Activated T-helper 1 cell treated with Interleukin-2 at 50 U/mL for 16 hours (primary cell): ENCODE data around the gene LBR.

Experiments
- DNase-seq: peaks from one replicate; pipeline ENCODE4 v3.0.0-alpha.2; 2020; ENCODE audit warnings: low read depth

LBR gene

DNA sequence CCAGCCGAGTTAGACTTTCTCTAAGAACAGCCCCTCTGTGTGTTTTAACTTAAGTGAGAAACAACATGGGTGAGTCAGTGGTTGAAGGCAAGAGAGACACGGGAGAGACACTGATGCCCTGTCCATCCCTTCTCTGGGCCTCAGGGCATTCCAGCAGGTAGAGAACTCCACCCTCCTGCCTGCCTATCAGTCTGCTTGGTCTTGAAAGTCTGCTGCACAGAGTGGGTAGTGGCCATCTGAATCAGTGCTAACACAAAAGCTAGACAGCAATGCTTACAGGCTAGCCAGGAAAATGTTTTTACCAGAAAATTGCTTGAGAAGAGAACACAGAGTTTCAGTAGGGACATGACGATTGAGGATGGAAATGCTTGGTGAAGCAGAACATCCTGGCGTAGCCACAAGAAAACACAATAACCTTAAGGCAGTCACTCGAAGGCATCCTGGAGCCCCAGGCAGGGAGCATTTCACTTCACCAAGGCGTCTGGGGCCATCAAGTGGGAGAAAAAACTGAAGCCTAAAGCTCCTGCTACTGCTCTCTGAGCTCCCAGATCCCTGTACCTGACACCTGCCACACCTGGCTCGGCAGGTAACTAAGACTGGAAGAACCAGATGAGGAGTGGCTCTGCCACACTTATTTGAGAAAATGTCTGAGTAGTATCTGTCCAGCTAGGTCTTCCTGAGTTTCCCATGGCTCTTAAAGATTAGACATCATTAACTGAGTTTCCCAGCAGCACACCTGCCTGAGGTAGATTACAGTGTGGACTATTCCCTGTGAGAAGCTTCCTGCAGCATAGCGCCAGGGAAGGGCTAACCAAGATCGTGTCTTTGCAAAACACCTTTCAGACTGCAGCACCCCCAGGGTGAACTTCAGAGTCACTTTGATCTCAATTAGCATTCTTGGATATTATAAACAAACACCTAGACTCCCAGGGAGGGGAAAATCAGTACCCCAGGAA lies 18.1 kb upstream of the LBR start:
- no peak for DNase-seq

DNA sequence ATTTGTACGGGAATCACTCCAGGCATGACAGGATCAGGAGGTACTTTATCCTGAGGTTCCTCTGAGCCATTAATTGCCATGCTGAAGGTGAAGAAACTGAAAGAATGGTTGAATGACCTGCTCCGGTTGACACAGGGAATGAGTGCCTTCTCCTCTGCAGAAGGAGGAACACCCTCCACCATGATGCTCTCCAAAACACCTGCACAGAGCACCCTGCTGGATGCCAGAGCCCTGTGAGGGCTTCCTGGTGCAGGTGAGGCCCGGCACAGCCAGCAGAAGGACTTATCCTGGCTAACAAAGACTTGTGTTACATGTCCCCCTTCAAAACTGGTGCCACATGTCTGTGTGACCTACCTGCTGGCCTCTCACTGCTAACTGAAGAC lies 14.3 kb upstream of the LBR start:
- DNase-seq, result no peak

DNA sequence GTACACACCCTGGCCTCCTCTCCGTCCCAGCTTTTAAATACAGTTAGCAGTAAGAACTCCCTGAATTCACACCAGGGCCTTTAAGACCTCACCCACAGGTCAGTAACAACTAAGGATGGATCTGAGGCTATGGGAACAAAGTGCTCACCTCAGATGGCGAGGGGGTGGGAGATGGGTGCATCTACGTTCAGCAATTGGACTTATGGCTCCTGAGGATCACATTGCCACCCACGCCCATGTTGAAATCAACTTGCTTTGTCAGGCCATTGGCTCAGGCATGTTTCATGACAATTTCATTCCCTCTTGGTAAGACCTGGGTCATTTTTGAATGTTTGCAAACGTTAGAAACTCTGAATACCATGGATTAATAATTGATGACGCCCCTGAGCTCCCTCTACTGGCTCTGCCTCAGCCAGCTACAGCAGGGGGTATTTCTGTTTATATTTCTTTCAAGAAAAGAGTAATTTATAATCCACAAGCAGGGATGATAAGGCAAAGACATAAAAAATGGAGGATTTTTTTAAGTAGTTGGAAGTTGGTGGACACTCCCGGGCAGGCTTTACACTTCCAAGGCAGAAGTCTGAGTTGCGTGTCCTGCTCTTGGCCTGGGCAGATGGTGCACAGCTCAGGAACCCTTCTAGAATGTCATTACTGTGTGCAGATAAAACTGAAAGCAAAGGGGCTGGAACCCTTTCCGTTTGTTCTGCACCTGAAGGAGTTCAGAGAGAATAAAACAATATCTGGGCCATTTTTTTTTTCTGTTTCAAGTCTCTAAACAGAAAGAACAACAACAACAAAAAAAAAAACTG lies 13.7 kb upstream of the LBR start:
- DNase-seq, result no peak

DNA sequence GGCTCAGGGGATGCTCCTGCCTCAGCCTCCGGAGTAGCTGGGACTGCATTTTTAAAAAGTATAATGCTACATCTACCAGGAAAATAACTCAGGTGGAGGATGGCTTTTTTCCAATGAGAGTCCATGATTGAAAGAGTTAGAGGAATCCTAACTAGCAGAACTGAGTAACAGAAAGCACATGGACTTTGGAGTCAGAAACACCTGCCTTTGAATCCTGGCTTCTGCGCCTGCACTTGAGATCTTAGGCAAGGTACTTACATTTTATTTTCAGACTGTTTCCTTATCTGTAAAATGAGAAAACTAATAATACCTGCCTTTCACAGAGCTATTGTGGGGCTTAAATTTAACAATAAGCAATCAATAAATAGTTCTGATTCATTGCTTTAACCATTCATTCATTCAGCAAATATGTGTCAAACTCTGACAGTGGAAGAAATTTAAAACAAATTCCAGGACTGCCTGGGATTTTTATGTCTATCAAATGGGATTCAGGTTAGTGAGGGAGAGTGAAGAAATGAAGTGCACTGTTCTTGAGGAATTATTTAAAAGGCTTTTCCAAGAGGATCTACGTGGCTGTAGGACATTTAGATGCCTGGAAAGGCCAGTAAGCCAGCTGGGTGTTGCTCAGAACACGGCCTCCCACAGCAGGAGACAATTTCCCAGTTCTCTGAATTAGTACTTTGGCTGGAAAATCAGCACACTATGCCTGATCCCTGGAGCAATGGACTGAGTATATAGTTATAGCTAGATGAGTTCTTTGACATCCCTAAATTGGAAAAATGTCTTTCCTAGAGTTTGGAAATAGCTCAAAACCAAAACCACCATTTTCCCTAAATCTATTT lies 12.8 kb upstream of the LBR start:
- no peak for DNase-seq

DNA sequence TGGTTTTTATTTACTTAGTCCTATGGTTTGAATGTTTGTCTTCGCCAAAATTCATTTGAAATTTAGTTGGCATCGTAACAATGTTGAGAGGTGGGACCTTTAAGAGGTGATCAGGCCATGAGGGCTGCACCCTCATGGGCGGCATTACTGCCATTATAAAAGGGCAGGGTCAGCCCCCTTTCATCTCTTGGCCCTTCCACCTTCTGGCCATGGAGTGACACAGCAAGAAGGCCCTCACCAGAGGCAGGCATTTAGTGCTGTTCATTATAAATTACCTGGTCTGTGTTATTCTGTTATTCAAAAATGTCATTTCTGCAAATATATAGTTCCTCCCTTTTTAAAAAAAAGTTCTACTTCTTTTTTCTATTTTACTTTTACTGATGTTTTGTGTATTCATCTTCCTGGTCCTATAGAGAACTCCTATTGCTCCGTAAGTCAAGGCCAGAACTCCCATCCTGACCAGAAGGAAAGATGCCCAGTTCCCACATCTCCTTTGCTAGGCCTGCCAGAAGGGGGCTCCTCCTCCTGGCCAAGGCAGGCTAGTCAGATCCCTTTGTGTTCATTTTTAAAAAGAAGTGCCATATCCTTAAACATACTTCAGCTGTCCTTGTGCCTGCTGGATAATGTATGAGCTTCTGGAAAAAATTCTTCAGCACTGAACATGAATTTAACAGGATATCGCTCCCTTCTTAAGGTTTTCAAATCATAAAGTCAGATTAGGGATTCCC lies 10.0 kb upstream of the LBR start:
- no peak for DNase-seq

DNA sequence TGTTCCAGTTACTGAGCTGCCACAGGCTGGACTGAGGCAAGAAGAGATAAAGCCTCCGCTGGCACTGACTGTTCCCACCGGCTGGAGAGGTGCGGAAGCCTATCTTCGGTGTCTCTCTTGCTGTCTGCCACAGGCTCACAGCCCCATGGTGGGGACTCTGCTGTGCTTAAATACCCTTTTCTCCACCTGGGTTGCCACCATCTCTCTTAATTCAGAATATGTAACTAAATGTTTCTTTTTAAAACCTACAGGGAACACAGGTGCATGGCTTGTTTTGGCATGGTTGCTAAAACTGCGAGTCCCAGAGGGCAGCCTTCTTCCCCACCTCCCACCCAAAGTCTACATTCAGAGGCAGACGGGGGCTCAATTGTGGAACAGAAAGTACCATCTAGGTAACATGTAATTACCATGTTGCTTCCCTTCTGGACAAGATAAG lies 8.1 kb upstream of the LBR start:
- DNase-seq, result no peak

DNA sequence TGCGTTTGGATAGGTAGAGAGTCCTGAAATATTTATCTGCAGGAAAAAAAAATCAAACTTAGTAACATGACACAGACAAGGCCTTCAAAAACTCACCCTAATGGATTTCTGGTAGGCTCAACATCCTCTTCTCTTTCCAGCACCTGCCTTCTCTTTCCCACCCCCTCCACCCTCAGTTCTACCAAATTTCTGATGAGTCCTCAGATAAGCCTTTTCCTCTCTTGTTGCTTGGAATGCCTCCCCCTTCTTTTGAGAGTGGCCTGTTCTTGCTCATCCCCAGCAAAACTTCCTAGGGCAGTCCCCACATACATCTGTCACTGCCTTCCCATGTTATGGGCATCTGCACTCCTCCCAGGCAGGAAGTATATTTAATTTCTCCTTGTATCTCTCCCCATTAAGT lies 7.6 kb upstream of the LBR start:
- DNase-seq, result no peak

DNA sequence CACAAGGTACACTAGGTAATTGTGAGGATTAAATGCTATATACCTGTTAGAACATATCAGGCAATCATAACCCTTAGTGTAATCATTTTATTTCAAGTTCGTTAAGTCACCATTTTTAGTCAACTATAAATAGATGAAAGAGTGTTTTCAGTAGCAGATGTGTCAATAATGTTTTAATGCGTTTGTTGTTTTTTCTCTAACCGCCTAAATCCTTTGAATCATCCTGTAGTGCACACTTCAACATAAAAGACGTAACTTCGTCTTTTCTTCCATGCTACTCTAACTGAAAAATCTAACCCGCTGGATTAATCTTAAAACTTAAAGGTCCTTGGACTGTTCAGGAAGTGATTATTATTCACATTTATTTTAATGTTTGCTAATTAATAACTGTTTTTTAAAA lies 7.2 kb upstream of the LBR start:
- no peak for DNase-seq

DNA sequence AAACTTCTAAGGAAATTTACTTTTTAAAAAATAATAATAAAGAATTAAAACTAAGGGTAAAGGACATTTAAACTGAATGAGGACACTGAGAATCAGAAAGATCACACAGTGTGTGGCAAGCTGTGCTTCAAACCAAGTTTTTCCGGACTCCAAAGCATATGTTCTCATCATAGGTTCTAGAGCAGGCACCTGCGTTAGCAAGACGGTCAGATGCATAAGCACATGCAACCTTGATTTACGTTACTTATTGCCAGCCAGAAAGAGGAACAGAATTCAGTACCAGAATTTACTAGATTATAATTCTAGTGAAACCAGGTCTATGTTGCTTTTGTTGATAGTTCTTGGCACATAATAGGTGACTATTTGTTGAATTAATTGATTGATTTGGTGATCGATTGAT lies 6.2 kb upstream of the LBR start:
- DNase-seq, result no peak

DNA sequence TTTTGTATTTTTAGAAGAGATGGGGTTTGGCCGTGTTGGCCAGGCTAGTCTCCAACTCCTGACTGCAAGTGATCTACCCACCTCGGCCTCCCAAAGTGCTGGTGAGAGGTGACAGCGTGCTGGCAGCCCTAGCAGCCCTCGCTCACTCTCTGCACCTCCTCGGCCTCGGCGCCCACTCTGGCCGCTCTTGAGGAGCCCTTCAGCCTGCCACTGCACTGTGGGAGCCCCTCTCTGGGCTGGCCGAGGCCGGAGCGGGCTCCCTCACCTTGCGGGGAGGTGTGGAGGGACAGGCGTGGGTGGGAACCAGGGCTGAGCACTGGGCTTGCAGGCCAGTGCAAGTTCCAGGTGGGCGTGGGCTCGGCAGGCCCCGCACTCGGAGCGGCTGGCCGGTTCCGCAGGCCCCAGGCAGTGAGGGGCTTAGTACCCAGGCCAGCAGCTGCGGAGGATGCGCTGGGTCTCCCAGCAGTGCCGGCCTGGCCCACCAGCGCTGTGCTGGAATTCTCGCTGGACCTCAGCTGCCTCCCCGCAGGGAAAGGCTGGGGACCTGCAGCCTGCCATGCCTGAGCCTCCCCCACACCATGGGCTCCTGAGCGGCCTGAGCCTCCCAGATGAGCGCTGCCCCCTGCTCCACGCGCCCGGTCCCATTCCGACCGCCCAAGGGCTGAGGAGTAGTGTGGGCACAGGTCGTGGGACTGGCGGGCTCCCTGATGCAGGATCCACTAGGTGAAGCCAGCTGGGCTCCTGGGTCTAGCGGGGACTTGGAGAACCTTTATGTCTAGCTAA lies 3.4 kb upstream of the LBR start:
- no peak for DNase-seq

DNA sequence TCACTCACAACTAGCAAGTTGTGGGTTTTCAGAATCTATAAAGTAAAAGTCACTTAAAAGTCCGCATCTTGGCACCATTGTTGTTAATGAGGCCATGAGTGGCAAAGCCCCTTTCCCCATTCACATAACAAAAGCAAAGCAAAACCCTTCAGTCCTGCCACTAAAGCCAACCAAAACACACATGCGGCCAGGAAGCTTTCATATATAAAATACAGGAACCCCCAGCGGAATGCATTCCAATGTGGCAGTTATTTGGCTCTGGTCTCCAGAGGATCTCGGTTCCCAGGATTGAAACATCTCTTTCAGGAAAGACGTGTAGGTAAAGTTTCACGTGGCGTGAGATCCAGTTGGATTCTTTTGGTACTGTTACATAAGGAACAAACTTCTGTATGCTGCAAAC lies 2.5 kb upstream of the LBR start:
- no peak for DNase-seq

DNA sequence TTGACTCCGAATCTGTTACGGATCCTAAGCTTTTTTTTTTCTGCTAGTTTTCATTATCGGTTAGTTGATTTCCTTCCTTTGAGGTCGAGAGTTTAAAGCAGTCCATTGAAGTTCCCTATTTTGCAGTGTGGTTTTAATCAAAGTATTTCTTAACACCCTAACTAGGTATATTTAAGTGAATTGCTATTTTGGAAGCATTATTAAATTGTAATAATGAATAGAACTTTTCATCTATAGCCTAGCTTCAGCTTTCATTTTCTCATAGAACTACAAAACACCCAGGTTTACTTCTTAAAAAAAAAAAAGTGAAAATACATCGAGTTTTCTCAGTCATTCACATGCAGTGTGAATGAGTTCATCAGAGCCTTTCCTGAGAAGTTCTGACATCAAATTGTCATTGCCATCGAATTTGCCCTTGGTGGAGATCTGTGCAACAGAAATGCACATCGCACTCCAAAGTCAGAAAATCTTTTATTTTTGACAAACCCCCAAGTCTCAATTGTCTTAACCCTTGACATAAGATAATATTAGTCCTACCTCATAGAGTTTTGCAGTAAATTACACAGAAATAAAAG lies 1.1 kb upstream of the LBR start:
- DNase-seq, result no peak

DNA sequence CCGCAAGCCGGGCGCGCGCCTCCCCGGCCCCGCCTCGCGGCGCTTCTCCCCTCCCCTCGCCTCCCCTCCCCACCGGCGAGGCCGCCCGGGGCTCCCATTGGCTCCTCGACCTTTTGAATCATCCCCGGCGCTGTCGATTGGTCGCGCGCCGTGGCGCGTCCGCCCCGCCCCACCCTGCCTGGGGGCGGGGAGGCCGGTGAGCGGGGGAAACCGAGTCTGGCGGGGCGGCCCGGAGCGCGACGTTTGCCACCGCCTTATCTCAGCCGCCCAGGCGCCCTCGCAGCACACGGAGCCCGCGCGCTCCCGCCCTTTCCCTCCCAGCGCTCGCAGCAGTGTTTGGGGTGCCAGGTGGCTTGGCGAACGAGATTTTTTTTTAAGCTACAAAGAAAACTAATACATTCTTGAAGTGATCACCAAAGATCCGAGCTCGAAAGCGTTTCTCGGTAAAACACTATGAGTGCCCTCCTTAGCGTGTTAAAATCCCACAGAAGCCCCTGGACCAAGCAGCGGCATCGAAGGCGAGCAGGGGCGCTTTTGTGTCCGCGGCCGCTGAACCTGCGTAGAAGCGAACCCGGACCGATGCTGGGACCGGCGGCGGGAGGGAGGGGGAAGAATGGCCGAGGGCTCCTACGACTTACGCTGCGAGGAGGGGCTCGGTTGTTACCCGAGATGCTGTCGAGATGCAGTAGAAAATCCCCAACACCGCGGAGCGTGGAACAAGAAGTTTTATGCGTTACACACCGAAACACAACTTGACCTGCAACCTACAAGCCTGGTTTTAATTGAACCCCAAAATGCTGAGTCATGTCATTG lies 436 bp upstream of the LBR start:
- DNase-seq, result peak; percentile 89

DNA sequence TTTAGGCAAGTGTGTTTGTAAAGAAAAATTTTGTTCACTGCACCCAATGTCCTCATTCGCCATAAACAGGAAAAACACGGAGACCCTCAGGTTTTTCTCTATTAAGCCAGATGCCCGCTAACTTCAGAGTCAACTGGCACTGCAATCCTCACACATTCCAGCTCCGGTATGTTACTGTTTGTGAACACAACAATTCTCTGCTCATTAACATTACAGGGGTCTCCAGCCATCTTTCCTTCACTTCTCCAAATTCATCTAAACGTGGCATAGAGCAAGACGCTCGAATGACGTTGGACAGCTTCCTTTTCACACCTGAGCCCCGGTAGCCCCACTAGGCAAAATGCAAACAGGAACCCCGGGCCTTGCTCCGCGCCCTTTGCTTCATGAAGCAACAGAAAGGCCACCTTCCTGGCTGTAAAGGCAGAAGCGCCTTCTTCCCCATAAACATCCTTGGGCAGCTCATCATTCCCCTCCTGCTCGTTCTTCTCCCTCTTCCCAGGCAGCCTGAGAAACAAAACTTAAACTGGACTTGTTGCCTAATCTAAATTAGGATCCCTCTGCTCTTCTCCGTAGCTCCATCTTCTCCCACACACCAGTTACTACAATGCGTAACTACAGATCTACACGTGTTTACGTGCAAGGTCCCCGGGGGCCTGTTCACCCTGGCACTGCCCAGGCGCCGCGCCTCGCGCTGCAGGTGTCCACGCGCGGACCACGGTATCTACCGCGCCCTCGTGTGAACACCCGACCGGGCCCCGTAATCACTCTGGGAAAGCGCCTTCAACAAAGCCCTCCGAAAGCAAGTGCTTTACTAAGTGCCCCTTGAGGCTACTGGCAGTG lies 1.2 kb downstream of the LBR start:
- no peak for DNase-seq

DNA sequence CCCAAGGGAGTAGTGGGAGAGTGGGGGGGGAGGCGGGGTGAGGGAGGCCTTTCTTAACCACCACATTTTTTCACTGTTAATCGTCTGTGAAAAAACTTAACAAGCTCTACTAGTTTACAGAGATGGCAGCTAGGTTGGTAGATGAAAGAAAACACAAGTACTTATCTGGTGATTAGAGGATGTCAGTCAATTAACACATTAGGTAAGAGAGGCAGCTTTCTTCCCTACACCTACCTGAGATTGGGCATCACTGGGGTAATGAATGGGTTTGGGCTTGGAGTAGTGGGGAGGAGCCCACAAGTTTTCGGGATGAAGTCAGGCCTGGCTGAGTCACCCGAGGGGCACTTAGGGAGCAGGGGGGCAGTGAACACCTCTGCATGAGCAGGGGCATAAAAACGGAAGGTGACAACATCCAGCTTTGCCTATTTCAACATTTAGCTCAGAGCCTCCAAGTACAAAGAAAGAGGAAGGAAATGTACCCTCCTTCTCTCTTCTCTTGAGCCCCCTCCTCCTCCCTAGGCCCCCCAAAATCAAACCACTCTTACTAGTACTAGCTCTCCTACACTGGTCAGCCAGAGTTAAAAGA lies 2.5 kb downstream of the LBR start:
- DNase-seq, result no peak

DNA sequence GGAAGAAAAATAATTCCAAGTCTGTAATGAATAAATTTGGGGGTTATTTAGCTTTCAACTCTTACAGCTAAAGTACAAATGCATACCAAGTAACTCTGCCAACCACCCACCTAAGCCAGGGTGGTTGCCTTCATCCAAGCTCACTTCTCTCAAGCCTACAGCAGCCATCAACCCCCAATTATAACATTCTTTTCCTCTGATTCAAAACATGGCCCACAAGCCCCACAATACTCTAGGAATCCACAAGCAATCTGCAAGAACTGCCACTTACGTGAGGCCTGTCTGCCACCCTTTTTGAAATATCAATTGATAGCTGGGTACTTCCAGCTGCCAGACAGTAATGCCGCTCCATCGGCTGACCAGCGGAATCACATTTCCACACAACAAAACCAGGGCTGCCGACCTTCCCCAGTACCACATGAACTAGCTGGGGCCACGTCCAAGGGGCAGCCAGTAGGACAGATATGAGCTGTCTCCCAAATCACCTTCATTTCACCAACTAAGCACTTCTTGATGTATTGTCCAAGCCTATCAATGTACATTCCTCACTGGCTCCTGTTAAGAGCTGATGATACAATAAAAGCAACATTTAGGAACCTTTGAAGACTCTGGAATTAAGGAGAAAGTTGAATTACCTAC lies 3.2 kb downstream of the LBR start:
- no peak for DNase-seq

DNA sequence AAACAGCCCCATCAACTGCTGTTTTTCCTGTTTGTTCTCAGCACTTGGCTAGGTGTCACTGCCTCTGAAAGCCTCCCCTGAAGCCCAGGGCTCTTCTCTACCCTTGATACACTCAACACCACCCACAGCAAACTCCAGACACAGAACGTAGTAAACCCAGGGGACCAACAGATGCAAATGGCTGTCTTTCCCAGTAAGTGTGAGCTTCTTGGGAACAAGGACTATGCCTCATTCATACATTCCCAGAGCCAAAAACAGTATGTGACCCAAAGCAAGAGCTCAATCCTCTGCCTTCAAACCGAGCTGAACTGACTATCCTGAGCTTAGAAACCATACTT lies 4.4 kb downstream of the LBR start:
- no peak for DNase-seq
